ENCODE results near the gene HS6ST3. TPM values are rescaled to one million over a fixed set of nuclear protein-coding genes. Genes with fewer than 3 reads are reported as not detected.

HS6ST3 gene
- total and polyA plus RNA-seq, 2 donors (not counting 1 experiment from before 2014, with no cell fraction given), result not detected

DNA sequence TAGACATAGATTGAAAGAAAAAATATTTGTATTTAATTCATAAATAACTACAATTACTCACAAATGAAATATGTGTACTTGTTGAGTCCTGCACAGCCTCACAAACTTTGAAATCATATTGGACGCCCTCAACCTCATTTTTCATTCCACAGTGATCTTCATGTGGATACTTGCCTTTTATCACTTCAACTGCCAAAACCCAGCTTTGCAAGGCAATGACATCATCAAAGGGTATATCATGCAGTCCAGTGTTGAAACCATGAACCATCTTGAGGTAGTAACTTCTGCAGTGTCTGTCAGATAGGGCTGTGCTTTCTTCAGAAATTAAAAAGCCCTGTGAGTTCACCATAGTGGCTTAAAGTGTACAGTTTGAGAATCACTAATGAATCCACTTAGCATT, 82.2 kb downstream of the HS6ST3 start:
- Histone ChIP-seq H3K27ac (ENCODE audit: insufficient read depth, low read length) (no peak overlapping the region), H3K36me3 (ENCODE audit: control insufficient read depth, insufficient read depth, low read length) (no peaks in the 10 kb centered on the region), H3K9ac (ENCODE audit: insufficient read depth, low read length) (no peak overlapping the region), H4K20me1 (ENCODE audit: control insufficient read depth, extremely low read depth, insufficient read depth, low read length) (no peaks in the 10 kb centered on the region), H3K4me3 (replicated peaks in 1 of 4; ENCODE audit: control extremely low read depth in 1 of 4, insufficient read depth in 1 of 4, low read depth in 3 of 4, low read length in 4 of 4) (no peak overlapping the region), H2AFZ (ENCODE audit: low read length) (no peak overlapping the region), H3K9me3 (ENCODE audit: control insufficient read depth, insufficient read depth, low read depth, low read length) (no peaks in the 10 kb centered on the region), H3K4me2 (ENCODE audit: extremely low read depth, insufficient read depth, low read length) (no peak overlapping the region), H3K4me1 (ENCODE audit: control insufficient read depth, extremely low read depth, insufficient read depth, low read length) (no peaks in the 10 kb centered on the region), H3K27me3 (ENCODE audit: control insufficient read depth, insufficient read depth, low read length) (no peaks in the 10 kb centered on the region), H3K79me2 (ENCODE audit: control insufficient read depth, insufficient read depth, low read length) (no peaks in the 10 kb centered on the region)
- no peak for DNase-seq (ENCODE audit: low read depth in 2 of 2)
- TF ChIP-seq, protein P1, sequence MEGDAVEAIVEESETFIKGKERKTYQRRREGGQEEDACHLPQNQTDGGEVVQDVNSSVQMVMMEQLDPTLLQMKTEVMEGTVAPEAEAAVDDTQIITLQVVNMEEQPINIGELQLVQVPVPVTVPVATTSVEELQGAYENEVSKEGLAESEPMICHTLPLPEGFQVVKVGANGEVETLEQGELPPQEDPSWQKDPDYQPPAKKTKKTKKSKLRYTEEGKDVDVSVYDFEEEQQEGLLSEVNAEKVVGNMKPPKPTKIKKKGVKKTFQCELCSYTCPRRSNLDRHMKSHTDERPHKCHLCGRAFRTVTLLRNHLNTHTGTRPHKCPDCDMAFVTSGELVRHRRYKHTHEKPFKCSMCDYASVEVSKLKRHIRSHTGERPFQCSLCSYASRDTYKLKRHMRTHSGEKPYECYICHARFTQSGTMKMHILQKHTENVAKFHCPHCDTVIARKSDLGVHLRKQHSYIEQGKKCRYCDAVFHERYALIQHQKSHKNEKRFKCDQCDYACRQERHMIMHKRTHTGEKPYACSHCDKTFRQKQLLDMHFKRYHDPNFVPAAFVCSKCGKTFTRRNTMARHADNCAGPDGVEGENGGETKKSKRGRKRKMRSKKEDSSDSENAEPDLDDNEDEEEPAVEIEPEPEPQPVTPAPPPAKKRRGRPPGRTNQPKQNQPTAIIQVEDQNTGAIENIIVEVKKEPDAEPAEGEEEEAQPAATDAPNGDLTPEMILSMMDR (conservative IDR thresholded peaks at IDR 0.05 in 1 of 2, IDR thresholded peaks at IDR 0.05 in 1 of 2; ENCODE audit: low read depth in 1 of 2, low read length in 2 of 2), result no peak
- TF ChIP-seq EZH2 (IDR thresholded peaks at IDR 0.05; ENCODE audit: low read length, missing control alignments), result no peak

DNA sequence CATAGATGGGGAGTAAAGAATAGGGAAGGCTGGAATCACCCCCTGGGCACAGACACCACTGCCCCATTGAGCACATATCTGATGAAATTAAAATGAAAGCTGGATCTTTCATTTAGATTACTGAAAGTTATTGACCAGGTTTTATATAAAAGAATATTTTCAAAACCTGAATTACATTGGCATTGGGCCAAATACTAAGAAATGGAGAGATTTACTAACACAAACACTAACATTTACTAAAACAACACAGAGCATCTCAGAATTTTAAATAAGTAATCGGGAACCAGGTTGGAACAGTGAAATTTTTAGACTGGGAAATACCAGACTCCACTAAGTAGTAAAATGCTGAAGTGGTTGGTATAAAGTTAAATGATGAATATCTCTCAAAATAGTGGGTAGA, 88.9 kb downstream of the HS6ST3 start:
- Histone ChIP-seq H3K36me3 (ENCODE audit: control insufficient read depth, insufficient read depth, low read length) (no peaks in the 10 kb centered on the region), H3K9ac (ENCODE audit: insufficient read depth, low read length) (no peak overlapping the region), H3K27me3 (ENCODE audit: control insufficient read depth, insufficient read depth, low read length) (no peaks in the 10 kb centered on the region), H2AFZ (ENCODE audit: low read length) (no peak overlapping the region), H4K20me1 (ENCODE audit: control insufficient read depth, extremely low read depth, insufficient read depth, low read length) (no peaks in the 10 kb centered on the region), H3K79me2 (ENCODE audit: control insufficient read depth, insufficient read depth, low read length) (no peaks in the 10 kb centered on the region), H3K4me2 (ENCODE audit: extremely low read depth, insufficient read depth, low read length) (no peak overlapping the region), H3K4me1 (ENCODE audit: control insufficient read depth, extremely low read depth, insufficient read depth, low read length) (no peaks in the 10 kb centered on the region), H3K9me3 (ENCODE audit: control insufficient read depth, insufficient read depth, low read depth, low read length) (no peaks in the 10 kb centered on the region), H3K27ac (ENCODE audit: insufficient read depth, low read length) (no peak overlapping the region), H3K4me3 (replicated peaks in 1 of 4; ENCODE audit: control extremely low read depth in 1 of 4, insufficient read depth in 1 of 4, low read depth in 3 of 4, low read length in 4 of 4) (no peak overlapping the region)
- TF ChIP-seq, protein P1 (conservative IDR thresholded peaks at IDR 0.05 in 1 of 2, IDR thresholded peaks at IDR 0.05 in 1 of 2; ENCODE audit: low read depth in 1 of 2, low read length in 2 of 2), result no peak
- TF ChIP-seq EZH2 (IDR thresholded peaks at IDR 0.05; ENCODE audit: low read length, missing control alignments), result no peak
- no peak for DNase-seq (ENCODE audit: low read depth in 2 of 2)

DNA sequence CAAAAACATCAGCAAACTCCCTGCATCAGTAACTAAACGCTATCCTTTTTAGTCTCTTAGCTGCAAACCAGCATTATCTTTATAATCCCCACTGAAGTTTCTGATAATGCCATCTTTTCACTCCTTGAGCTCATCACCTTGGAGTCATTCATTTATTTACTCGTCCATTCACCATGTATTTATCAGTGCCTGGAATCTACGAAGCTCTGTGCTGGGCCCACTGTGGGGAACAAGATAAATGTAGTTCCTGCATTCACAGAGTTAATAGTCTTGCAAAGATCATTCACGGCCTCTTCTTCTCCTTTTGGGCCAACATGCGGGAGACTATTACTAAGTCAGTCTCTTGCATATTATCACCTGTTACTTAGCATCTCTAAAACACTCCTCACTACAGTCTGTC, 89.4 kb downstream of the HS6ST3 start:
- Histone ChIP-seq H3K4me2 (ENCODE audit: extremely low read depth, insufficient read depth, low read length) (no peak overlapping the region), H3K79me2 (ENCODE audit: control insufficient read depth, insufficient read depth, low read length) (no peaks in the 10 kb centered on the region), H3K9me3 (ENCODE audit: control insufficient read depth, insufficient read depth, low read depth, low read length) (no peaks in the 10 kb centered on the region), H3K27ac (ENCODE audit: insufficient read depth, low read length) (no peak overlapping the region), H2AFZ (ENCODE audit: low read length) (no peak overlapping the region), H4K20me1 (ENCODE audit: control insufficient read depth, extremely low read depth, insufficient read depth, low read length) (no peaks in the 10 kb centered on the region), H3K27me3 (ENCODE audit: control insufficient read depth, insufficient read depth, low read length) (no peaks in the 10 kb centered on the region), H3K36me3 (ENCODE audit: control insufficient read depth, insufficient read depth, low read length) (no peaks in the 10 kb centered on the region), H3K4me3 (replicated peaks in 1 of 4; ENCODE audit: control extremely low read depth in 1 of 4, insufficient read depth in 1 of 4, low read depth in 3 of 4, low read length in 4 of 4) (no peak overlapping the region), H3K9ac (ENCODE audit: insufficient read depth, low read length) (no peak overlapping the region), H3K4me1 (ENCODE audit: control insufficient read depth, extremely low read depth, insufficient read depth, low read length) (no peaks in the 10 kb centered on the region)
- no peak for DNase-seq (ENCODE audit: low read depth in 2 of 2)
- TF ChIP-seq, protein P1 (conservative IDR thresholded peaks at IDR 0.05 in 1 of 2, IDR thresholded peaks at IDR 0.05 in 1 of 2; ENCODE audit: low read depth in 1 of 2, low read length in 2 of 2), result no peak
- TF ChIP-seq EZH2 (IDR thresholded peaks at IDR 0.05; ENCODE audit: low read length, missing control alignments), result no peak
